ENCODE measurements around the gene GBGT1.

DNA sequence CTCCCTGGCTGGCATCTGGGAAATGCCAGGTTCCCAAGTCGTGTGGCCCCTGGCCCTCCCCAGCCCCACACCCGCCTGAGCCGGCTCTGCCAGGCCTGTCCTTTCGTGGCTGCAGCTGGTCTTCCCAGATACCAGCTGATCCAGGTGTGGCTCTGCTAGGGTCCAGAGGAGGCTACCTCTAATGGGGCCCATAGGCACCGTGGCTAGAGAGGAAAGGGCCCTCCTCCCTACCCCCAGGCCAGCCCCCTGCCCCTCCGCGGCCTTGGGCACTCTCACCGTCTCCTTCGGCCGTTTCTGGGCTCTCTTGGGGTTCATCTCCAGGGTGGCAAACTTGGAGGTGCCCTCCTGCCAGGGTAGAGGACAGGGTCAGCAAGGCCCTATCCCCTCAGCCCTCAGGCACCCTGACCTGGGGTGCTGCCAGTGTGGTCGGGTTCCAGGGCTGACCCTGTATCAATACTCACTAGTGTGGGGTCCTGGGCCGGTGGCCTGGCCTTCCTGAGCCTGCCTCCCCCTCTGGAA is 59.7 kb downstream of the GBGT1 start:
- TF ChIP-seq POLR2AphosphoS5 (IDR thresholded peaks at IDR 0.05; ENCODE audit: low read depth, low read length) (no peak), POLR2A (IDR thresholded peaks at IDR 0.05; ENCODE audit: low read depth, low read length) (no peak)
